Activated T-cell treated with anti-CD3 and anti-CD28 coated beads, Interleukin-2, amount 50 U/mL, for 72 hours (primary cell): Measurements from ENCODE around the gene FOXD4. TPM values are rescaled to one million over a fixed set of nuclear protein-coding genes. Genes with fewer than 3 reads are reported as not detected.
A peak's percentile ranks its signal among the peaks of the same experiment; 100 is the strongest.
"Not testable (repeated sequence)": the region's sequence is repeated elsewhere in the genome, so short reads cannot be mapped to it uniquely, and the experiment has no call there.

ENCODE experiments used
- ATAC-seq, 2 donors: fragments of 150-1000 bp; cut with Tn5 transposase; replicated peaks in 1 of 2; 2 replicates each; pipeline ENCODE4 v1.10.0; 2021; ENCODE audit warnings: moderate library complexity in 2 of 2, mild to moderate bottlenecking in 1 of 2
- DNase-seq, 2 donors: peaks; one replicate each; pipeline ENCODE4 v3.0.0; 2021 to 2022; ENCODE audit warnings: mixed read lengths in 1 of 2
- H3K27ac Mint-ChIP-seq: one replicate; pipeline ENCODE4 v1.8.0; 2022; ENCODE audit warnings: mild to moderate bottlenecking, moderate library complexity, mixed read lengths
- H3K27me3 Mint-ChIP-seq: one replicate; pipeline ENCODE4 v1.8.0; 2022; ENCODE audit warnings: low read depth, mixed read lengths
- H3K36me3 Mint-ChIP-seq, 2 donors: one replicate each; pipeline ENCODE4 v1.8.0; 2022; ENCODE audit warnings: mixed read lengths in 2 of 2, mild to moderate bottlenecking in 1 of 2; ENCODE audit not compliant: insufficient read depth in 2 of 2
- H3K4me1 Mint-ChIP-seq: one replicate; pipeline ENCODE4 v1.8.0; 2022; ENCODE audit warnings: low read depth, mixed read lengths
- H3K4me3 Mint-ChIP-seq, 2 donors: one replicate each; pipeline ENCODE4 v1.8.0; 2022; ENCODE audit warnings: mild to moderate bottlenecking in 2 of 2, mixed read lengths in 2 of 2, moderate library complexity in 2 of 2
- H3K9me3 Mint-ChIP-seq, 2 donors: one replicate each; pipeline ENCODE4 v1.8.0; 2022; ENCODE audit warnings: mixed read lengths in 2 of 2
- total RNA-seq, 2 donors: library from RNA; stranded (reverse); gene quantifications; one replicate each; pipeline ENCODE4 v1.2.3, GENCODE V29; 2022

Gene FOXD4
- total RNA-seq, result under 1 TPM in 1 of 2 donors, not detected in 1; 0.38 TPM

GRCh38 chr9:117995-118467 is at the start of gene FOXD4:
FOXD4 (minus strand) TSS chr9:118417; CDS start chr9:118119, 298 bp downstream.
- Mint-ChIP-seq H3K4me1 (peaks cover 20% of the 10 kb centered on the region), H3K27me3 (peaks cover 31% of the 10 kb centered on the region), H3K4me3 (peak within 1 kb of the TSS; percentile 63 to 82)
- DNase-seq, H3K27ac Mint-ChIP-seq, H3K9me3 Mint-ChIP-seq, H3K36me3 Mint-ChIP-seq, ATAC-seq: not testable (repeated sequence)

- not testable (repeated sequence) for H3K4me3 Mint-ChIP-seq, ATAC-seq, DNase-seq, H3K27me3 Mint-ChIP-seq, H3K36me3 Mint-ChIP-seq, H3K27ac Mint-ChIP-seq, H3K4me1 Mint-ChIP-seq, H3K9me3 Mint-ChIP-seq
Measured at GRCh38 chr9:159871-160270, 41.7 kb upstream of the FOXD4 start.

GRCh38 chr9:151173-151572 is 33.0 kb upstream of the FOXD4 start:
- H3K27ac Mint-ChIP-seq, H3K4me1 Mint-ChIP-seq, H3K27me3 Mint-ChIP-seq, ATAC-seq, H3K9me3 Mint-ChIP-seq, H3K4me3 Mint-ChIP-seq, H3K36me3 Mint-ChIP-seq, DNase-seq: not testable (repeated sequence)

- not testable (repeated sequence) for ATAC-seq, H3K4me1 Mint-ChIP-seq, H3K27ac Mint-ChIP-seq, H3K4me3 Mint-ChIP-seq, DNase-seq, H3K27me3 Mint-ChIP-seq, H3K36me3 Mint-ChIP-seq, H3K9me3 Mint-ChIP-seq
Measured at GRCh38 chr9:139880-140279, 21.7 kb upstream of the FOXD4 start.

- H3K4me3 Mint-ChIP-seq, result peak overlapping the region; percentile 63 to 82
- ATAC-seq, H3K36me3 Mint-ChIP-seq, H3K27ac Mint-ChIP-seq, H3K9me3 Mint-ChIP-seq: not testable (repeated sequence)
- DNase-seq, result peak; percentile 31 to 41
- H3K4me1 Mint-ChIP-seq, result peaks cover 20% of the 10 kb centered on the region
- peaks cover 34% of the 10 kb centered on the region for H3K27me3 Mint-ChIP-seq
Measured at GRCh38 chr9:117144-117994, 848 bp downstream of the FOXD4 start.

- H3K4me1 Mint-ChIP-seq, result peaks cover 20% of the 10 kb centered on the region
- peak in 1 of 2 donors; percentile 13 for ATAC-seq
- not testable (repeated sequence) for H3K27ac Mint-ChIP-seq, H3K36me3 Mint-ChIP-seq, H3K9me3 Mint-ChIP-seq
- DNase-seq, result peak in 1 of 2 donors; percentile 20
- H3K27me3 Mint-ChIP-seq, result peaks cover 42% of the 10 kb centered on the region
- H3K4me3 Mint-ChIP-seq, result peak overlapping the region; percentile 74 to 82
Measured at GRCh38 chr9:116239-117077, 1.8 kb downstream of the FOXD4 start.

GRCh38 chr9:115118-115451 is 3.1 kb downstream of the FOXD4 start:
- H3K36me3 Mint-ChIP-seq, H3K9me3 Mint-ChIP-seq, H3K27ac Mint-ChIP-seq, ATAC-seq: not testable (repeated sequence)
- peaks cover 20% of the 10 kb centered on the region for H3K4me1 Mint-ChIP-seq
- peak overlapping the region; percentile 67 to 93 for H3K4me3 Mint-ChIP-seq
- peak in 1 of 2 donors; percentile 10 for DNase-seq
- peaks cover 42% of the 10 kb centered on the region for H3K27me3 Mint-ChIP-seq

GRCh38 chr9:114267-115117 is 3.7 kb downstream of the FOXD4 start:
- peak; percentile 5 to 8 for DNase-seq
- Mint-ChIP-seq H3K27me3 (peaks cover 46% of the 10 kb centered on the region), H3K4me3 (peak overlapping the region; percentile 67 to 93), H3K27ac (peak overlapping the region; percentile 84), H3K4me1 (peaks cover 20% of the 10 kb centered on the region)
- H3K9me3 Mint-ChIP-seq, H3K36me3 Mint-ChIP-seq: not testable (repeated sequence)
- peak; percentile 29 to 34 for ATAC-seq

- not testable (repeated sequence) for H3K9me3 Mint-ChIP-seq, H3K36me3 Mint-ChIP-seq, H3K27ac Mint-ChIP-seq
- H3K4me1 Mint-ChIP-seq, result peaks cover 26% of the 10 kb centered on the region
- H3K4me3 Mint-ChIP-seq, result peak overlapping the region; percentile 67 to 93
- DNase-seq (peak; percentile 57 to 60), ATAC-seq (peak; percentile 84 to 88)
- H3K27me3 Mint-ChIP-seq, result peaks cover 50% of the 10 kb centered on the region
Measured at GRCh38 chr9:113468-114266, 4.5 kb downstream of the FOXD4 start.

GRCh38 chr9:112589-113467 is 5.4 kb downstream of the FOXD4 start:
- not testable (repeated sequence) for H3K9me3 Mint-ChIP-seq, H3K36me3 Mint-ChIP-seq, H3K27ac Mint-ChIP-seq
- H3K4me1 Mint-ChIP-seq, result peaks cover 22% of the 10 kb centered on the region
- peaks cover 41% of the 10 kb centered on the region for H3K27me3 Mint-ChIP-seq
- ATAC-seq (peak; percentile 2), DNase-seq (peak in 1 of 2 donors; percentile 10)
- peak overlapping the region; percentile 36 to 67 for H3K4me3 Mint-ChIP-seq

GRCh38 chr9:110672-111071 is 7.5 kb downstream of the FOXD4 start:
- H3K4me3 Mint-ChIP-seq, ATAC-seq, H3K36me3 Mint-ChIP-seq, H3K27ac Mint-ChIP-seq, DNase-seq, H3K9me3 Mint-ChIP-seq: not testable (repeated sequence)
- H3K4me1 Mint-ChIP-seq, result peaks cover 14% of the 10 kb centered on the region
- H3K27me3 Mint-ChIP-seq, result peaks cover 45% of the 10 kb centered on the region
